Caco-2 (cell line): ENCODE results near the gene SLC1A1. TPM values are rescaled to one million over a fixed set of nuclear protein-coding genes. Genes with fewer than 3 reads are reported as not detected.

Experiments used
- BruUV-seq: library from RNA; stranded (reverse); fragments of 400-500 nt; replicated peaks from 2 replicates; lab custom pipeline; 2021; lab: Mats Ljungman, UMichigan
- CTCF ChIA-PET: fragments of 300-600 bp; sonication (Branson Sonifier 250); formaldehyde crosslinking; loops from one replicate; lab custom pipeline; 2022; ENCODE audit warnings: antibody characterized with exemption; lab: Charles Lee
- POLR2A ChIA-PET: fragments of 300-600 bp; sonication (Branson Sonifier 250); formaldehyde crosslinking; loops from one replicate; lab custom pipeline; 2022; ENCODE audit warnings: antibody characterized with exemption; lab: Charles Lee
- DNase-seq, 2 experiments: peaks; one replicate each; pipeline versions ENCODE4 v3.0.0 to v3.0.0-alpha.2; 2020 to 2022
- H3K27me3 ChIP-seq: replicated peaks from 2 replicates; pipeline ENCODE4 v1.6.0; 2011; ENCODE audit warnings: low read length; ENCODE audit not compliant: control insufficient read depth, insufficient read depth
- H3K36me3 ChIP-seq: 2 replicates; pipeline ENCODE4 v1.5.1; 2011; ENCODE audit warnings: low read length; ENCODE audit not compliant: control insufficient read depth, insufficient read depth
- H3K4me1 ChIP-seq: fragments of 250-450 bp; sonication (Bioruptor Pico); 2 replicates; pipeline ENCODE4 v1.5.1; 2020; ENCODE audit warnings: mild to moderate bottlenecking
- H3K4me3 ChIP-seq: 2 replicates; pipeline ENCODE4 v1.5.1; 2011; ENCODE audit warnings: low read depth, mild to moderate bottlenecking, control low read depth, low read length
- H3K9me3 ChIP-seq: fragments of 250-450 bp; sonication (Bioruptor Pico); 2 replicates; pipeline ENCODE4 v1.5.1; 2020; ENCODE audit warnings: mild to moderate bottlenecking, moderate library complexity
- H3K27ac Mint-ChIP-seq: one replicate; pipeline ENCODE4 v1.8.0; 2022; ENCODE audit warnings: mixed read lengths; ENCODE audit not compliant: unreplicated experiment
- H3K27me3 Mint-ChIP-seq: one replicate; pipeline ENCODE4 v1.8.0; 2022; ENCODE audit warnings: mixed read lengths; ENCODE audit not compliant: insufficient read depth, unreplicated experiment
- H3K36me3 Mint-ChIP-seq: one replicate; pipeline ENCODE4 v1.8.0; 2022; ENCODE audit warnings: mild to moderate bottlenecking, mixed read lengths; ENCODE audit not compliant: insufficient read depth, unreplicated experiment
- H3K4me1 Mint-ChIP-seq: one replicate; pipeline ENCODE4 v1.8.0; 2022; ENCODE audit warnings: low read depth, mixed read lengths; ENCODE audit not compliant: unreplicated experiment
- H3K4me3 Mint-ChIP-seq: one replicate; pipeline ENCODE4 v1.8.0; 2022; ENCODE audit warnings: mild to moderate bottlenecking, moderate library complexity, mixed read lengths; ENCODE audit not compliant: unreplicated experiment
- H3K9me3 Mint-ChIP-seq: one replicate; pipeline ENCODE4 v1.8.0; 2022; ENCODE audit warnings: mixed read lengths; ENCODE audit not compliant: unreplicated experiment
- intact Hi-C: fragments of 100-400 bp; cut with micrococcal nuclease; formaldehyde crosslinking; loops from one replicate; pipeline ENCODE4 v1.10.0; 2022; ENCODE audit not compliant: unreplicated experiment
- total RNA-seq: library from RNA; stranded (reverse); gene quantifications from 2 replicates; pipeline ENCODE4 v1.2.3, GENCODE V29; 2022
- TF ChIP-seq, protein P1 (sequence below), 2 experiments: fragments of 200-600 bp in 1 of 2; IDR thresholded peaks; 1 replicate in 1 of 2; 2 replicates in 1 of 2; pipeline versions ENCODE4 v1.5.1 to v1.8.0; 2011 to 2022; ENCODE audit warnings: antibody characterized with exemption in 1 of 2, control low read depth in 1 of 2, inconsistent platforms in 1 of 2, low read depth in 1 of 2, low read length in 1 of 2, mild to moderate bottlenecking in 1 of 2, moderate library complexity in 1 of 2; ENCODE audit not compliant: insufficient read depth in 1 of 2, severe bottlenecking in 1 of 2, unreplicated experiment in 1 of 2

The SLC1A1 gene
- total RNA-seq, 1 experiment from 2014 or later, result 53.1 TPM

GRCh38 chr9:4592295-4592694, 102.0 kb downstream of the SLC1A1 start:
- Histone ChIP-seq H3K9me3 (no peaks in the 10 kb centered on the region), H3K36me3 (no peaks in the 10 kb centered on the region), H3K4me1 (no peaks in the 10 kb centered on the region; the same call in 1 of the 2 replicates), H3K4me3 (no peak overlapping the region), H3K27me3 (no peaks in the 10 kb centered on the region)
- intact Hi-C loops, result no loop called here
- TF ChIP-seq, protein P1, sequence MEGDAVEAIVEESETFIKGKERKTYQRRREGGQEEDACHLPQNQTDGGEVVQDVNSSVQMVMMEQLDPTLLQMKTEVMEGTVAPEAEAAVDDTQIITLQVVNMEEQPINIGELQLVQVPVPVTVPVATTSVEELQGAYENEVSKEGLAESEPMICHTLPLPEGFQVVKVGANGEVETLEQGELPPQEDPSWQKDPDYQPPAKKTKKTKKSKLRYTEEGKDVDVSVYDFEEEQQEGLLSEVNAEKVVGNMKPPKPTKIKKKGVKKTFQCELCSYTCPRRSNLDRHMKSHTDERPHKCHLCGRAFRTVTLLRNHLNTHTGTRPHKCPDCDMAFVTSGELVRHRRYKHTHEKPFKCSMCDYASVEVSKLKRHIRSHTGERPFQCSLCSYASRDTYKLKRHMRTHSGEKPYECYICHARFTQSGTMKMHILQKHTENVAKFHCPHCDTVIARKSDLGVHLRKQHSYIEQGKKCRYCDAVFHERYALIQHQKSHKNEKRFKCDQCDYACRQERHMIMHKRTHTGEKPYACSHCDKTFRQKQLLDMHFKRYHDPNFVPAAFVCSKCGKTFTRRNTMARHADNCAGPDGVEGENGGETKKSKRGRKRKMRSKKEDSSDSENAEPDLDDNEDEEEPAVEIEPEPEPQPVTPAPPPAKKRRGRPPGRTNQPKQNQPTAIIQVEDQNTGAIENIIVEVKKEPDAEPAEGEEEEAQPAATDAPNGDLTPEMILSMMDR (IDR thresholded peaks at IDR 0.05; ENCODE audit: insufficient read depth in 1 of 2, low read depth in 1 of 2, low read length in 1 of 2, severe bottlenecking in 1 of 2, unreplicated experiment in 1 of 2), result no peak
- Mint-ChIP-seq H3K4me1 (no peaks in the 10 kb centered on the region), H3K9me3 (no peaks in the 10 kb centered on the region), H3K4me3 (no peak overlapping the region), H3K27ac (no peak overlapping the region), H3K27me3 (peaks cover 3% of the 10 kb centered on the region), H3K36me3 (no peaks in the 10 kb centered on the region)
- no peak for DNase-seq
- CTCF ChIA-PET, result no interaction called here
- POLR2A ChIA-PET, result no interaction called here
- no TSS peak for BruUV-seq

GRCh38 chr9:4592886-4593285, 102.6 kb downstream of the SLC1A1 start:
- Mint-ChIP-seq H3K9me3 (no peaks in the 10 kb centered on the region), H3K4me3 (no peak overlapping the region), H3K27me3 (peaks cover 3% of the 10 kb centered on the region), H3K36me3 (no peaks in the 10 kb centered on the region), H3K4me1 (no peaks in the 10 kb centered on the region), H3K27ac (no peak overlapping the region)
- no peaks in the 10 kb centered on the region for H3K36me3 ChIP-seq
- TF ChIP-seq, protein P1 (IDR thresholded peaks at IDR 0.05; ENCODE audit: insufficient read depth in 1 of 2, low read depth in 1 of 2, low read length in 1 of 2, severe bottlenecking in 1 of 2, unreplicated experiment in 1 of 2), result no peak
- no peaks in the 10 kb centered on the region for H3K9me3 ChIP-seq
- DNase-seq, result no peak
- intact Hi-C loops, result no loop called here
- H3K27me3 ChIP-seq, result no peaks in the 10 kb centered on the region
- H3K4me1 ChIP-seq, result no peaks in the 10 kb centered on the region; the same call in 1 of the 2 replicates
- POLR2A ChIA-PET, result no interaction called here
- CTCF ChIA-PET, result no interaction called here
- no TSS peak for BruUV-seq
- no peak overlapping the region for H3K4me3 ChIP-seq

- intact Hi-C loops, result no loop called here
- no peaks in the 10 kb centered on the region; the same call in 1 of the 2 replicates for H3K4me1 ChIP-seq
- no TSS peak for BruUV-seq
- no peaks in the 10 kb centered on the region for H3K27me3 ChIP-seq
- POLR2A ChIA-PET, result no interaction called here
- DNase-seq, result no peak
- H3K9me3 Mint-ChIP-seq, result no peaks in the 10 kb centered on the region
- H3K4me1 Mint-ChIP-seq, result no peaks in the 10 kb centered on the region
- no peaks in the 10 kb centered on the region for H3K36me3 ChIP-seq
- no peaks in the 10 kb centered on the region for H3K36me3 Mint-ChIP-seq
- CTCF ChIA-PET, result no interaction called here
- H3K4me3 ChIP-seq, result no peak overlapping the region
- H3K27me3 Mint-ChIP-seq, result peaks cover 3% of the 10 kb centered on the region
- no peak overlapping the region for H3K27ac Mint-ChIP-seq
- no peaks in the 10 kb centered on the region for H3K9me3 ChIP-seq
- TF ChIP-seq, protein P1 (IDR thresholded peaks at IDR 0.05; ENCODE audit: insufficient read depth in 1 of 2, low read depth in 1 of 2, low read length in 1 of 2, severe bottlenecking in 1 of 2, unreplicated experiment in 1 of 2), result no peak
- H3K4me3 Mint-ChIP-seq, result no peak overlapping the region
Observed at GRCh38 chr9:4594545-4594944, 104.3 kb downstream of the SLC1A1 start.
